22Rv1 (cell line): ENCODE data around the gene FAF1.

Experiments used
- ZFX ChIP-seq: fragments of 450-650 bp; IDR thresholded peaks from 2 replicates; pipeline ENCODE4 v1.6.1; 2017; ENCODE audit warnings: antibody characterized with exemption, borderline replicate concordance
- TF ChIP-seq, protein P1 (sequence below): fragments of 450-650 bp; IDR thresholded peaks from 2 replicates; pipeline ENCODE4 v1.5.1; 2017; ENCODE audit warnings: mild to moderate bottlenecking

DNA sequence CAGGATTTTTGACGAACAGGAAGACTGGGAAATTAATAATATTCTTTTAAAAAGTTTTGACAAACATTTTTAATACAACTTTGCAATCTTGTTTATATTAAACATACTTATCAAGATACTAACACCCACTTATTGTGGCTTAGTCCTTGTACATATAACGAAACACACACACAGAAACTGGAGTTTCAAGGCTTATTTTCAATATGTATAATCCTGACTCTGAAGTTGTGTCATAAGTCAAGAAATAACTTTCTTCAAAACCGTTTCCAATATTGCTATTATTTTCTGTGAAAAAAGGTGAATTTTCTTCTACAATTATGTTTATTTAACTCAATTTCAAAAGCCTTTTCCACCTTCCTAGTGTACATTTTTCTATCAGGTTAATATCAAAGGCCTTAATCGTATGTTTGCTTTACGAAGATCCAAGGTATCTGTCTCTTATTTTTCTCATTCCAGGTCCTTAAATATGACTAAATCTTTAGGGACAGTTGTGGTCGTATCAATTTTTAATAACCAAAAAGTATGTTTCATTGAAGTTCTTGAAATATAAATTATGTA, 11.8 kb upstream of the FAF1 start:
- TF ChIP-seq, protein P1, sequence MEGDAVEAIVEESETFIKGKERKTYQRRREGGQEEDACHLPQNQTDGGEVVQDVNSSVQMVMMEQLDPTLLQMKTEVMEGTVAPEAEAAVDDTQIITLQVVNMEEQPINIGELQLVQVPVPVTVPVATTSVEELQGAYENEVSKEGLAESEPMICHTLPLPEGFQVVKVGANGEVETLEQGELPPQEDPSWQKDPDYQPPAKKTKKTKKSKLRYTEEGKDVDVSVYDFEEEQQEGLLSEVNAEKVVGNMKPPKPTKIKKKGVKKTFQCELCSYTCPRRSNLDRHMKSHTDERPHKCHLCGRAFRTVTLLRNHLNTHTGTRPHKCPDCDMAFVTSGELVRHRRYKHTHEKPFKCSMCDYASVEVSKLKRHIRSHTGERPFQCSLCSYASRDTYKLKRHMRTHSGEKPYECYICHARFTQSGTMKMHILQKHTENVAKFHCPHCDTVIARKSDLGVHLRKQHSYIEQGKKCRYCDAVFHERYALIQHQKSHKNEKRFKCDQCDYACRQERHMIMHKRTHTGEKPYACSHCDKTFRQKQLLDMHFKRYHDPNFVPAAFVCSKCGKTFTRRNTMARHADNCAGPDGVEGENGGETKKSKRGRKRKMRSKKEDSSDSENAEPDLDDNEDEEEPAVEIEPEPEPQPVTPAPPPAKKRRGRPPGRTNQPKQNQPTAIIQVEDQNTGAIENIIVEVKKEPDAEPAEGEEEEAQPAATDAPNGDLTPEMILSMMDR: no peak
- TF ChIP-seq ZFX: no peak
